LNCAP (cell line): ENCODE results near the gene PRAMEF17.

Experiments used
- CTCF ChIP-seq: fragments of 450-650 bp; IDR thresholded peaks from 2 replicates; pipeline ENCODE4 v1.5.1; 2017; ENCODE audit warnings: mild to moderate bottlenecking

PRAMEF17 gene

GRCh38 chr1:13435458-13435857 is 46.0 kb downstream of the PRAMEF17 start:
- TF ChIP-seq CTCF = no peak
